IPS-NIHi11 (cell line): ENCODE measurements around the gene NUDT6.

Source experiments
- DNase-seq: peaks from one replicate; pipeline ENCODE4 v3.0.0; 2012; ENCODE audit warnings: mixed read lengths, low spot score

NUDT6 gene

GRCh38 chr4:122914292-122914904 is 8.0 kb downstream of the NUDT6 start:
- no peak for DNase-seq

- no peak for DNase-seq
Observed at GRCh38 chr4:122912810-122913575, 9.4 kb downstream of the NUDT6 start.

- no peak for DNase-seq
Observed at GRCh38 chr4:122911588-122911987, 10.8 kb downstream of the NUDT6 start.

GRCh38 chr4:122909683-122910082 is 12.7 kb downstream of the NUDT6 start:
- no peak for DNase-seq

GRCh38 chr4:122908223-122908622 is 14.2 kb downstream of the NUDT6 start:
- no peak for DNase-seq

GRCh38 chr4:122906859-122907305 is 15.5 kb downstream of the NUDT6 start:
- DNase-seq = no peak

GRCh38 chr4:122903766-122904288 is 18.6 kb downstream of the NUDT6 start:
- DNase-seq = no peak

- DNase-seq = no peak
Observed at GRCh38 chr4:122901247-122902010, 21.0 kb downstream of the NUDT6 start.

GRCh38 chr4:122900314-122900713 is 22.1 kb downstream of the NUDT6 start:
- DNase-seq = no peak

GRCh38 chr4:122899682-122900081 is 22.7 kb downstream of the NUDT6 start:
- DNase-seq = no peak

GRCh38 chr4:122898370-122899150 is 23.8 kb downstream of the NUDT6 start:
- DNase-seq = peak; percentile 21

- DNase-seq = no peak
Observed at GRCh38 chr4:122896270-122896669, 26.1 kb downstream of the NUDT6 start.

- DNase-seq = no peak
Observed at GRCh38 chr4:122895336-122895995, 26.9 kb downstream of the NUDT6 start.

- DNase-seq = no peak
Observed at GRCh38 chr4:122894827-122895226, 27.6 kb downstream of the NUDT6 start.

GRCh38 chr4:122890147-122890795 is 32.1 kb downstream of the NUDT6 start:
- DNase-seq = no peak

- no peak for DNase-seq
Observed at GRCh38 chr4:122889726-122890125, 32.7 kb downstream of the NUDT6 start.

GRCh38 chr4:122884499-122884898 is 37.9 kb downstream of the NUDT6 start:
- DNase-seq = no peak

- DNase-seq = no peak
Observed at GRCh38 chr4:122882857-122883735, 39.3 kb downstream of the NUDT6 start.

- DNase-seq = no peak
Observed at GRCh38 chr4:122879001-122879400, 43.4 kb downstream of the NUDT6 start.

GRCh38 chr4:122876456-122876855 is 45.9 kb downstream of the NUDT6 start:
- DNase-seq = no peak
